ACC112 (cell line): ENCODE results near the gene MICAL3.

ENCODE experiments used
- H2AFZ ChIP-seq: fragments of 200-600 bp; sonication (generic); one replicate; pipeline ENCODE4 v1.6.0; 2017; ENCODE audit warnings: antibody characterized with exemption, low read length; ENCODE audit not compliant: unreplicated experiment
- H3K27ac ChIP-seq: fragments of 200-600 bp; sonication (generic); 2 replicates; pipeline ENCODE4 v1.5.1; 2014; ENCODE audit warnings: low read depth, mild to moderate bottlenecking, antibody characterized with exemption, low read length, moderate library complexity
- H3K27me3 ChIP-seq: fragments of 200-600 bp; sonication (generic); 2 replicates; pipeline ENCODE4 v1.6.1; 2014; ENCODE audit warnings: mild to moderate bottlenecking, antibody characterized with exemption, low read length, moderate library complexity, mixed read lengths; ENCODE audit not compliant: insufficient read depth
- H3K36me3 ChIP-seq: fragments of 200-600 bp; sonication (generic); 2 replicates; pipeline ENCODE4 v1.6.1; 2016; ENCODE audit warnings: mild to moderate bottlenecking, antibody characterized with exemption, low read length, moderate library complexity, mixed read lengths; ENCODE audit not compliant: insufficient read depth
- H3K4me1 ChIP-seq: fragments of 200-600 bp; sonication (generic); one replicate; pipeline ENCODE4 v1.6.1; 2016; ENCODE audit warnings: low read length, mixed read lengths; ENCODE audit not compliant: insufficient read depth, unreplicated experiment, control insufficient read depth
- H3K4me3 ChIP-seq: fragments of 200-600 bp; sonication (generic); 2 replicates; pipeline ENCODE4 v1.5.1; 2014; ENCODE audit warnings: mild to moderate bottlenecking, low read depth, low read length
- H3K79me2 ChIP-seq: fragments of 200-600 bp; sonication (generic); one replicate; pipeline ENCODE4 v1.6.0; 2016; ENCODE audit warnings: low read length; ENCODE audit not compliant: control insufficient read depth, unreplicated experiment, insufficient read depth

The MICAL3 gene

DNA sequence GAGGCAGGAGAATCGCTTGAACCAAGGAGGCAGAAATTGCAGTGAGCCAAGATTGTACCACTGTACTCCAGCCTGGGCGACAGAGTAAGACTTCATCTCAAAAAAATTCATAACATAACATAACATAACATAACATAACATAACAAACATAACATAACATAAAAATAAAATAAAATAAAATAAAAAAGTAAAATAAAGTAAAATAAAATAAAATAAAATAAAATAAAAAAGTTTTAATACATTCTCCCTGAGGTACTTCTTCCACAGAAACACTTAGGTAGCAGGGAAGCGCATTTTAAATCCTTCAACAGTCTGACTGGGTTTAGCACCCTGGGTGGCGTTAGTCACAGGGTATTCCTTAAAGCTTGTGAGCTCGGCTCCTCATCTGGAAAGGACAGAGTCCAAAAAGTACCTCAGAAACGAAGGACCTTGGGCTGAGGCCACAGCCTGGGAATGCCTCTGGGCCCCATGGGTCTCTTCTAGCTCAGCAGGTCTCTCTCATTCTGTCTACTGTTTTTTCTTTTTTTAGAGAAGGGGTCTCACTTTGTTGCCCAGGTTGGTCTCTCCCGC lies 41.7 kb downstream of the MICAL3 start:
- Histone ChIP-seq H2AFZ (no peak overlapping the region), H3K4me1 (peaks cover 15% of the 10 kb centered on the region), H3K36me3 (no peaks in the 10 kb centered on the region), H3K79me2 (peaks cover 24% of the 10 kb centered on the region), H3K4me3 (no peak overlapping the region), H3K27ac (no peak overlapping the region), H3K27me3 (no peaks in the 10 kb centered on the region)

DNA sequence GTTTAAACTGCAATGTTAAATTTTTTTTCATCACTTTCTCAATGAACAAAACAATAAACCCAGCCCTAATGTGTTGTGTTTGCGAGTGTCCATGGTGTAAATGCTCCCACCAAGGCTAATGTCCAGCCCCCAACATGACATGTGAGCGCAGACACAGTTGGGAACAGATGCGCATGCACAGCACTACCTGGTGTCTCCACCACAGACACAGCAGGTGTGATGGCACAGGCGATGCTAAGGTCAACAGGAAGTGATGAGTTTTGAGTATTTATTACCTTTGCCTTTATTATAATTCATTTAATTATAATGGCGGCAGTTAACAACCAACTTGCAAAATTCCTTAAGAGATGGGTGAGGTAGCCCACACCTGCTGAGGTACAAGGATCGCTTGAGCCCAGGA lies 42.9 kb downstream of the MICAL3 start:
- Histone ChIP-seq H3K27me3 (no peaks in the 10 kb centered on the region), H3K4me1 (peaks cover 11% of the 10 kb centered on the region), H3K79me2 (peaks cover 27% of the 10 kb centered on the region), H3K27ac (no peak overlapping the region), H3K4me3 (no peak overlapping the region), H3K36me3 (no peaks in the 10 kb centered on the region), H2AFZ (no peak overlapping the region)

DNA sequence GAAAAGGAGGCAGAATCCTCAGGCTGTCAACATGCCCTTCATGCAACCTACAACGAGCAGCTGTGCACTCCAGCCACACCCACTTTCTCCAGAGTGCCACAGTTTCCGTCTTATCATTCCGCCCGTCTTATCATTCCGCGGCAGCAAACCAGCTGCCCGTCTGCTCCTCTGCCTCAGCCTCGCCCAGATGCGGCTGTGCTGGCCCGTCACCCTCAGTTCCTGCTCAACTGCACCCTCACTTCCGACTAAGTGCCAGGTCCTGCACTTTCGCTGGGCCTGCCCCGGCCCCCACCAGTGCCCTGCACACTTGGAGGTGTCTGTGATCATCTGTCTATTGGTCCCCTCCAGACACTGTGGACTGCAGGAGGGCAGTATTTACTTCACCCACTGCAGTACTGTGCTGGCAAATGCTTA lies 43.7 kb downstream of the MICAL3 start:
- no peak overlapping the region for H2AFZ ChIP-seq
- H3K4me1 ChIP-seq: peaks cover 9% of the 10 kb centered on the region
- H3K27ac ChIP-seq: no peak overlapping the region
- H3K36me3 ChIP-seq: no peaks in the 10 kb centered on the region
- no peaks in the 10 kb centered on the region for H3K27me3 ChIP-seq
- H3K79me2 ChIP-seq: peaks cover 33% of the 10 kb centered on the region
- H3K4me3 ChIP-seq: peak overlapping the region; percentile 67

DNA sequence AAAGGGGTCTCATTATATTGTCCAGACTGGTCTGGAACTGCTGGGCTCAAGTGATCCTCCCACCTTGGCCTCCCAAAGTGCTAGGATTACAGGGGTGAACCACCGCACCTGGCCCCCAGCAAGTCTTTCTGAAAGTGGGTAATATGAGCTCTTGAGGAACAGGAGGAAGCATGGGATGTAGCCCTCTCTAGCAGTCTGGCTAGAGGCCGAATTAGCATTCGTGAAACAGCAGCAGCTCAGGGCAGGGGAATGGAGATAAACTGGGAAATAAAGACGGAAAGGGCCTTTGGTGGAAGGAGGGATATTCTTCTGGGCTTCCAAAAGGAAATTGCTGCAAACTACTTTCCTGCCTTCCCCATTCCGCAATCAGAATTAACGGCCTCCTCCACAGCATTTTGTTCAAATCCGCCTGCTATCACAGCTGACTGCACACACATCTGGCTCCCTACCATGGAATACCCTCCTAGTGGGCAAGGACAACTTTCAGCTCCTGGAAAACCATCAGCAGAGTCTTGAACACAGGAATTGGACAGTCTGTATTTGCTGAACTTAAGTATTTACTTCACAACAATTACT lies 44.3 kb downstream of the MICAL3 start:
- H3K4me3 ChIP-seq: peak overlapping the region; percentile 67

DNA sequence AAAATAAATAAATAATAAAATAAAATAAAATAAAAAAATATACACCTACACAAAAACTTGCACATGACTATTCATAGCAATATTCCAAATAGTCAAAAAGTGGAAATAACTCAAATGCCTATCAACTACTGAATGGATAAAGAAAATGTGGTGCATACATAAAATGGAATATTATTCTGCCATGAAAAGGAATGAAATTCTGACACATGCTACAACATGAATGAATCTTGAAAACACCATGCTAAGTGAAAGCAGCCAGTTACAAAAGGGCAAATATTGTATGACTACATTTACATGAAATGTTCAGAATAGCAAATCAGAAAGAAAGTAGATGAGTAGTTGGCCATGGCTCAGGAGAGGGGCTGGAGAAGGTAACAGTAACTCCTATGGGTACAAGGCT lies 46.3 kb downstream of the MICAL3 start:
- peaks cover 40% of the 10 kb centered on the region for H3K79me2 ChIP-seq
- peaks cover 15% of the 10 kb centered on the region for H3K4me1 ChIP-seq
- H3K27me3 ChIP-seq: no peaks in the 10 kb centered on the region
- H3K4me3 ChIP-seq: no peak overlapping the region
- H3K36me3 ChIP-seq: no peaks in the 10 kb centered on the region
- no peak overlapping the region for H2AFZ ChIP-seq
- H3K27ac ChIP-seq: no peak overlapping the region

More for the DNA sequence above, 44.3 kb downstream of the MICAL3 start:
- peaks cover 9% of the 10 kb centered on the region for H3K4me1 ChIP-seq
- no peaks in the 10 kb centered on the region for H3K36me3 ChIP-seq
- H3K27me3 ChIP-seq: no peaks in the 10 kb centered on the region
- H2AFZ ChIP-seq: no peak overlapping the region
- no peak overlapping the region for H3K27ac ChIP-seq
- H3K79me2 ChIP-seq: peaks cover 36% of the 10 kb centered on the region

DNA sequence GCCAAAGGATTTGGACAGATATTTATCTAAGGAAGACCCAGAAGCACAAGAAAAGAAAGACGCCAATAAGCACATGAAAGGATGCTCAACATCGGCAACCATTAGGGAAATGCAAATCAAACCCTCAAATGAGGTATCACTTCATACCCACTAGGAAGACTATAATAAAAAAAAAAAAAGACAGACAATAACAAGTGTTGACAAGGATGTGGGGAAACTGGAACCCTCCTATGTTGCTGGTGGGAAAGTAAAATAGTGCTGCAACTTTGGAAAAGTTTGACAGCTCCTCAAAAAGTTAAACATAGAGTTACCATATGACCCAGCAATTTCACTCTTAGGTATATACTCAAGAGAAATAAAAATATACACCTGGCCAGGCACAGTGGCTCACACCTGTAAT lies 47.0 kb downstream of the MICAL3 start:
- no peak overlapping the region for H3K27ac ChIP-seq
- peaks cover 38% of the 10 kb centered on the region for H3K79me2 ChIP-seq
- H3K4me1 ChIP-seq: peaks cover 21% of the 10 kb centered on the region
- no peak overlapping the region for H2AFZ ChIP-seq
- no peak overlapping the region for H3K4me3 ChIP-seq
- no peaks in the 10 kb centered on the region for H3K27me3 ChIP-seq
- H3K36me3 ChIP-seq: no peaks in the 10 kb centered on the region

DNA sequence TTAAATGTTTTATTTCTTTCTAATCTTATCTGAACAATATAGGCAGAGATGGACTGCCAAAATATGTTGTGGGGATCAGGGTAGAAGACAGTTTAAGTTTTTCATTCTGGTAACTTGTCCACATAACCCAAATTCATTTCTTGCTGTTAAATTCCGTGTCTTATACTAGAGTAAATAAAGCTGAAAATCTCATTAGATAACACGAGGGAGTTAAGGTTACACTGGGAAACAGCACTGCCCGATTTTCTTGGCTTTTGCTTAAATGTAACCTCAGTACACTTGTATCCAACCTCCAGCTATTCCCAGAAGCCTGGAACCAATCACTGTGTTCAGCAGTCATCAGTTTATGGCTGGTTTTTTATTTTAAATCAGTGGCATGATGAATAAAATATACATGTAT lies 48.2 kb downstream of the MICAL3 start:
- H3K36me3 ChIP-seq: no peaks in the 10 kb centered on the region
- no peak overlapping the region for H2AFZ ChIP-seq
- no peaks in the 10 kb centered on the region for H3K27me3 ChIP-seq
- H3K4me3 ChIP-seq: no peak overlapping the region
- peaks cover 27% of the 10 kb centered on the region for H3K4me1 ChIP-seq
- peaks cover 51% of the 10 kb centered on the region for H3K79me2 ChIP-seq
- no peak overlapping the region for H3K27ac ChIP-seq

DNA sequence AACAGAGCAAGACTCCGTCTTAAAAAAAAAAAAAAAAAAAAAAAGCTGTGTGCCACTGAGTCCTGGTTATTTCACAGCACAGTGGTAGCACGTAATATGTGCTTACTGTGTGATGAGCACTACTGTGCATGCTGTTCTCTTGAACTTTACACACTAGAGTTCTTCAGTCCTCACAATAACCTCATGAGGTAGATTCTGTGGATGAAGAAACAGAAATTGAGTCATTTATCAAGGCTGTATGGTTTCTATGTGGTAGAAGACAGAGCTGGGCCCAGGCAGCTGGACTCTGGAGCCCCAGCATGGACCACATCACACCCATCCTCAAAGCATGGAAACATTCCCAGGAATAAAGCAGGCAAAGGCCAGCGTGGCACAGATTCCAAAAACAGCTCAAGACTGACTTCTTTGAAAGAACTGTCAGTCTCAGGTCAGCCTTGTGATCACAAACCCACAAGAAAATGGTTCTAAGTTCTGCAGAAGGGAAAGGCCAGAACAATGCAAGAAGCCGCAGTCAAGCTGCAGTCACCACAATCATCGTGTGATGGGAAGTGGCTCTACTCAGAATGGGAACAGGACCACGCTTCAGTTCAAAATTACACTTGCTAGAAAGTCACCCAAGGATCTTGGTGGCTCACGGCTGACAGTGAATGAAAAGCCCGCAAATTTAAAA lies 49.5 kb downstream of the MICAL3 start:
- peaks cover 50% of the 10 kb centered on the region for H3K79me2 ChIP-seq
- no peak overlapping the region for H2AFZ ChIP-seq
- no peak overlapping the region for H3K27ac ChIP-seq
- H3K27me3 ChIP-seq: no peaks in the 10 kb centered on the region
- peaks cover 31% of the 10 kb centered on the region for H3K4me1 ChIP-seq
- H3K4me3 ChIP-seq: no peak overlapping the region
- no peaks in the 10 kb centered on the region for H3K36me3 ChIP-seq

DNA sequence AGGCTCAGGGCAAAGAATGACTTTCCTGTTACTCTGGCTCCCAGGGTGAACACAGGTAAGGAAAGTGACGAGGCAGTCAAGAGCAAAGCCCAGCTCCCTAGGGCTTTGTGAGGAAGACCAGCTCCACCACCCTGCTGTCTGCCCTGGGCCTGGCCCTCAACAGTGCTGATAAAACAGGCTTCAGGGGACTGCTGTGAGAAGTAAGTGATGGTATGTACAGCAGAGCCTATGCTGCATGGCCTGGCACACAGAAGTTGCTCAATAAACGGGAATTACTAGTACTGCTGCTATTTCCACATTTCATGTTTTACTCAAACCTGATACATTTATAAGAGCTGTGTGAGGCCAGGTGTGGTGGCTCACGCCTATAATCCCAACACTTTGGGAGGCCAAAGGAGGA lies 50.3 kb downstream of the MICAL3 start:
- no peak overlapping the region for H3K27ac ChIP-seq

DNA sequence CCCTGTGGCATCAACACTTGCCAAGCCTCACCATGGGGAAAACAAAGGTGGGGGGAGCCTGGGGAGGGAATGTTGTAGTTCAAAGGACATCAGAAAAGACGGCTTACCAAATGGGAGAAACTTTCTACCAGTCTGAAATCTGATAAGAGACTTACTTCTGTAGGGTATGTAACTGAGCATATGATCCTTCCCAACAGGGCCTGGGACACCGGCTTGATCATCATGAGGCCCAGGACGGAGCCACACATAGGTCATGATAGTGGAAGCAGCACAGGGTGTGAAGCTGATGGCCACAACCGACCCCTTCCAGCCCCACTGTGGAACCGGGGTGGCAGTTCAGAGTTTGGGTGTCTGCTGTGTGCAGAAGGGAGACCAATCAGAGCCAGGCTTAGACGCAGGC lies 51.1 kb downstream of the MICAL3 start:
- Histone ChIP-seq H3K36me3 (no peaks in the 10 kb centered on the region), H3K4me1 (peaks cover 37% of the 10 kb centered on the region), H3K79me2 (peaks cover 45% of the 10 kb centered on the region), H3K27ac (peak overlapping the region; percentile 78), H3K27me3 (no peaks in the 10 kb centered on the region), H3K4me3 (no peak overlapping the region), H2AFZ (no peak overlapping the region)

More for the DNA sequence above, 50.3 kb downstream of the MICAL3 start:
- Histone ChIP-seq H3K36me3 (no peaks in the 10 kb centered on the region), H3K27me3 (no peaks in the 10 kb centered on the region), H2AFZ (no peak overlapping the region), H3K79me2 (peaks cover 51% of the 10 kb centered on the region), H3K4me3 (no peak overlapping the region), H3K4me1 (peaks cover 37% of the 10 kb centered on the region)
